Loucy (cell line): Measurements from ENCODE around the gene NRXN3.

Experiments used
- H2AFZ ChIP-seq: fragments of 200-600 bp; sonication (generic); 2 replicates; pipeline ENCODE4 v1.6.0; 2016; ENCODE audit warnings: antibody characterized with exemption, mild to moderate bottlenecking, low read length, moderate library complexity
- H3F3A ChIP-seq: fragments of 200-600 bp; 2 replicates; pipeline ENCODE4 v1.6.0; 2016; ENCODE audit warnings: antibody characterized with exemption, low read depth, mild to moderate bottlenecking
- H3K27me3 ChIP-seq: fragments of 200-600 bp; sonication (generic); 2 replicates; pipeline ENCODE4 v1.6.1; 2014; ENCODE audit warnings: low read length, mild to moderate bottlenecking; ENCODE audit not compliant: insufficient read depth, poor library complexity, severe bottlenecking
- H3K36me3 ChIP-seq: fragments of 200-600 bp; sonication (generic); 2 replicates; pipeline ENCODE4 v1.6.1; 2016; ENCODE audit warnings: low read length; ENCODE audit not compliant: insufficient read depth
- H3K4me1 ChIP-seq: fragments of 200-600 bp; sonication (generic); 2 replicates; pipeline ENCODE4 v1.5.1; 2014; ENCODE audit warnings: low read length, mild to moderate bottlenecking; ENCODE audit not compliant: insufficient read depth, poor library complexity, severe bottlenecking
- H3K4me2 ChIP-seq: fragments of 200-600 bp; sonication (generic); 2 replicates; pipeline ENCODE4 v1.6.0; 2014; ENCODE audit warnings: antibody characterized with exemption, low read length, low read depth, mild to moderate bottlenecking; ENCODE audit not compliant: poor library complexity, severe bottlenecking
- H3K4me3 ChIP-seq: fragments of 200-600 bp; sonication (generic); 2 replicates; pipeline ENCODE4 v1.5.1; 2014; ENCODE audit warnings: low read length, mild to moderate bottlenecking, mixed read lengths; ENCODE audit not compliant: poor library complexity, severe bottlenecking
- H3K79me2 ChIP-seq: fragments of 200-600 bp; sonication (generic); 2 replicates; pipeline ENCODE4 v1.6.1; 2014; ENCODE audit warnings: low read length; ENCODE audit not compliant: insufficient read depth
- H3K9ac ChIP-seq: fragments of 200-600 bp; sonication (generic); 2 replicates; pipeline ENCODE4 v1.6.0; 2014; ENCODE audit warnings: mild to moderate bottlenecking, low read depth, low read length, moderate library complexity; ENCODE audit not compliant: poor library complexity, severe bottlenecking
- H3K9me2 ChIP-seq: fragments of 200-600 bp; sonication (generic); replicated peaks from 2 replicates; pipeline ENCODE4 v1.6.1; 2016; ENCODE audit warnings: low read depth, low read length, mixed read lengths
- H3K9me3 ChIP-seq: fragments of 200-600 bp; sonication (generic); 2 replicates; pipeline ENCODE4 v1.6.1; 2014; ENCODE audit warnings: mild to moderate bottlenecking, antibody characterized with exemption, low read length, low read depth; ENCODE audit not compliant: insufficient read depth
- H4K20me1 ChIP-seq: fragments of 200-600 bp; sonication (generic); 2 replicates; pipeline ENCODE4 v1.6.0; 2014; ENCODE audit warnings: antibody characterized with exemption, low read length, mild to moderate bottlenecking; ENCODE audit not compliant: insufficient read depth, poor library complexity, severe bottlenecking
- CTCF ChIP-seq: fragments of 200-600 bp; sonication (generic); conservative IDR thresholded peaks from 2 replicates; pipeline ENCODE4 v1.5.1; 2014; ENCODE audit warnings: mild to moderate bottlenecking, antibody characterized with exemption, low read length
- EZH2phosphoT487 ChIP-seq: fragments of 200-600 bp; IDR thresholded peaks from 2 replicates; pipeline ENCODE4 v1.6.1; 2018; ENCODE audit warnings: antibody characterized with exemption, mild to moderate bottlenecking, moderate library complexity, borderline replicate concordance

The NRXN3 gene

DNA sequence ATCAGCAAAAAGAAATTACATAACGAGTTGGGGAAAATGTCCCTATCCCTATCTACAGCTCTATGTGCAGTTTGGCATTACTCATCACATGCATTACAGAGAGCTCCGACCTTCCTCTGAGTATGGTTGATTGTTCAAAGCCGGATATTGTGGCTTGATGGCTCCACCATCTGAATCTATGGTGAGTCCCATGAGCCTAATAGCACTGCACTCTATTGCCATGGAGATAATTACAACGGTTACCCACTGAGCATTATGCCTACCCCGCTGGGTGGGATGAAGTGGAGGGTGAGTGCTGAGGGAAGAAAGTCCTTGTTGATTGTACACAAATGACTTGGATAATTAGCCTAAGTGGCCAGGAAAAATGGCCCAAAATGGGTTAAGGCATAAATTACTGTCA, 800.5 kb downstream of the NRXN3 start:
- no peaks in the 10 kb centered on the region for H3K79me2 ChIP-seq
- H3K9me3 ChIP-seq, result no peaks in the 10 kb centered on the region
- H3K36me3 ChIP-seq, result no peaks in the 10 kb centered on the region
- no peaks in the 10 kb centered on the region for H3K4me1 ChIP-seq
- H3F3A ChIP-seq, result no peaks in the 10 kb centered on the region
- TF ChIP-seq CTCF (no peak), EZH2phosphoT487 (no peak)
- H3K4me2 ChIP-seq, result no peak overlapping the region
- H3K27me3 ChIP-seq, result no peaks in the 10 kb centered on the region
- H3K9ac ChIP-seq, result no peak overlapping the region
- H2AFZ ChIP-seq, result no peak overlapping the region
- H3K9me2 ChIP-seq, result no peaks in the 10 kb centered on the region
- no peaks in the 10 kb centered on the region for H4K20me1 ChIP-seq
- H3K4me3 ChIP-seq, result no peak overlapping the region

- Histone ChIP-seq H3K4me1 (no peaks in the 10 kb centered on the region), H3K36me3 (no peaks in the 10 kb centered on the region), H3K27me3 (no peaks in the 10 kb centered on the region), H3K9me3 (no peaks in the 10 kb centered on the region), H3F3A (no peaks in the 10 kb centered on the region), H3K79me2 (no peaks in the 10 kb centered on the region), H3K4me3 (no peak overlapping the region), H3K9me2 (no peaks in the 10 kb centered on the region), H3K9ac (no peak overlapping the region), H4K20me1 (no peaks in the 10 kb centered on the region), H3K4me2 (no peak overlapping the region), H2AFZ (no peak overlapping the region)
- no peak for TF ChIP-seq CTCF
- TF ChIP-seq EZH2phosphoT487, result no peak
Observed at GRCh38 chr14:78972440-78972839, 802.3 kb downstream of the NRXN3 start.

GRCh38 chr14:78974691-78975090, 804.5 kb downstream of the NRXN3 start:
- no peak overlapping the region for H3K4me2 ChIP-seq
- H3K9ac ChIP-seq, result no peak overlapping the region
- no peaks in the 10 kb centered on the region for H3K27me3 ChIP-seq
- no peak overlapping the region for H2AFZ ChIP-seq
- H3K4me1 ChIP-seq, result no peaks in the 10 kb centered on the region
- H3K79me2 ChIP-seq, result no peaks in the 10 kb centered on the region
- no peaks in the 10 kb centered on the region for H3K9me2 ChIP-seq
- no peaks in the 10 kb centered on the region for H4K20me1 ChIP-seq
- H3K9me3 ChIP-seq, result no peaks in the 10 kb centered on the region
- H3K36me3 ChIP-seq, result no peaks in the 10 kb centered on the region
- no peak overlapping the region for H3K4me3 ChIP-seq
- TF ChIP-seq CTCF, result no peak
- TF ChIP-seq EZH2phosphoT487, result no peak
- H3F3A ChIP-seq, result no peaks in the 10 kb centered on the region
